UCSD-AML1 (cell line): ENCODE measurements around the gene ROGDI.
A peak's percentile ranks its signal among the peaks of the same experiment; 100 is the strongest.

ENCODE experiments used
- DNase-seq: peaks from one replicate; lab custom pipeline; 2025; ENCODE audit not compliant: unreplicated experiment; lab: John Stamatoyannopoulos, UW

ROGDI gene

DNA sequence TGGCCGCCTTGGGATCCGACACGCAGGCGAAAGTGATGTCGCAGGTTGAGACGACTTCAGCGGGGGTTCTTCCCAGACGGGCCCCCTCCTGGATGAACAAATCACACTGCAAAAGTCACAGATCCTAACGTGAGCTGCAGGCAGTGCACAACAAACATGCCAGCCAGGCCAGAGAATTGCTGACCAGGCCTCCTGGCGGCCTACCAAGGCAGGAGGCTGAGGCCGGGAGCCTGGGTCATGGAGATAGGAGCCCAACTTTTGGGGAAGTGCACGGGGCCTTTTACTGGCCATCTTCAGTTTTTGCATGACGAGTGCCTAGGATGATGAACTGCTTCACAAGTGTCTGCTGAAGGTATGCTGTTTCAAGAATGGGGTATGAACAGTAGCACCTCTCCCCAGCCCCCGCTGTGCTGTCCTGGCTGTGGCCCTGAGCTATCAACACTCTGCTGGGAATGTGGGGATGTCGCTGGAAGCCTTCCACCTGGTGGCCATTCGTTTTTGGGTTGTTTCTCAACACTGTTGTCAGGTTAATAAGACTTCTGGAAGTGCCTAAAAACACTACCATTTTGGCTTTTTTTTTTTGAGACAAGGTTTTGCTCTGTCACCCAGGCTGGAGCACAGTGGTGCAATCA lies 12.2 kb upstream of the ROGDI start:
- no peak for DNase-seq

DNA sequence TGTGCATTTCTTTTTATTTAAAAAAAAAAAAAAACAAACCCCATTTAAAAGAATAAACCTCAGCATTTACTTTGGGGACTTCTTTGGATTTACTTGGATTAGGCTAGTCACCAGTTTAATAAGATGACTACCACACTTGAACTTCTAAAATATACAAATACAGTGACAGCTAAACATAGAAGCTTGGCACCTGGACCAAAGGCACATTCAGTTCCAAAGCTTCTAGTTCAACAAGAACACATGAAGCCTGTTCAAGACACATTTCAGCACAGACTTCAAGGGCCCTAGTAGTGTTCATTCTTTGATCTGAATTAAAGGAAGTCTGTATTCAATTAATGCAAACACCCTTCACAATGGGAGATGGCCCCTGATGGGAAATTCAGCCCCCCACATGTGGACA lies 11.6 kb upstream of the ROGDI start:
- DNase-seq: no peak

DNA sequence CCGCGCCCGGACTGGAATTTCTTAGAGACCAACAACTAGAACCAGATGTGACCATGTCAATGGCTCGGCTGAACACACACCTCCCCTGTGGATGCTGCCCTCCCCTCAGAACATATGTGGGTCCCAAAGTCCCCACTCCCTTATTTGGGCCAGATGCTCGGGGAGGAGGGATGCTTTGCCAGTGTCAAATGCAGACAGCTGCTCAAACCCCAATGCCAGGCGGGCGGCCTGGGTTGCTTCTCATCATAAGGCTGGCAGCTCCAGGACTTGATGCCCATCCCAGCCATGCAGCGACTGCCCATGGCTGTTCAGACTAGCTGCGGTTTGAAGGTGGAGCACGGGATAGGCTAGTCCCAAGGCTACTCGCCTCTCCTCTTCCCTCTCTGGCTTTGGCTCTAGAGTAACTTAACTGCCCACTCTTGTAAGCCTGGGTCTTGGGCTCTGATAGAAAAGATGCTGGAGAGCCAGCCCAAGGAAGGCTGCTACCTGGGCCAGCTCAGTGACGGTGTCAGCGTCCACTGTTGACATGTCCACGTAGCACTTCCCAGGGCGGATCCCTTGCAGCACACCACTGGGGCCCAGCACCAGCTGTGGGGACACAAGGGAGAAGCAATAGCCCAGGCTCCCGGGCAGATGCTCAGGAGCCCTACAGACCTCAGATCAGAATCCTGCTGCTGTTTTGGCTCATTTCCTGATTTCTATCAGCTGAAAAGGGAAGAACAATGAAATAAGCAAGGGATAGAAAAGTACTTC lies 11.0 kb upstream of the ROGDI start:
- DNase-seq: no peak

DNA sequence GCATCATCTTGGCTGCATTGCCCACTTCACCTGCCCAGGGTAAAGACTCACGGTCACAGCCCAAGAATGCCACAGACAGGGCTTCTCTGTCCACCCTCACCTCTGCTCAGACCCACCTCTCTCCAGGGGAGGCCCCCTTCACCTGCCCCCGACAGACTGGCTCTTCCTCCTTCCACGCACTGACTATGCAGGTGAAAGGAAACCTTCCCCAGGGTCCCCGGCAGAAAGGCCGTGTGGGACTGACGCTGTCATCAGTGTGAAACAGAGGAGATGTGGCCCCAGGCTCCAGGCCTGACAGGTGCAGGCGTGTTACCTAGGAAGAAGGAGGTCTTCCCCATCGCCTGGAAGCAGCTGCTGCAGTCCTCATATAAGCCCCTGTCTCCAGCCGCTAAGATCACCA lies 9.3 kb upstream of the ROGDI start:
- no peak for DNase-seq

DNA sequence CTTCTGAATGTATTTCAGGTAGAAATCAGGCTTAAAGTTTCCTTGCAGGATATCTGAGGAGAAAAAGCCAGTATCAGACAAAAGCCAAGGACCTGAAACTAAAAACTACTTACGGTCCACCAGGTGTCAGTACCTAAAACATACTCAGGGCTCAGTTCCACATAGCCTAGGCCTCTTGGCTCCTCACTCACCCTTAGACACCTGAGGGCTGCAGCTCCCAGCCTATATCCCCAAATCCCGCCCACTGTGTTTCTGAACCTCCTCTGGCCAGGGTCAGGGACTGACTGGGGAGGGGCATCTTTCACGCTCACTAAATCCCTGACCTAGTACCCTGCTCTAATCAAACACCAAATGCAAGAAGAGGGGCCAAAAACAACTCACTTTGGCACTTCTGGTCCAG lies 8.8 kb upstream of the ROGDI start:
- DNase-seq: no peak

- DNase-seq: no peak
These were observed 3.8 kb upstream of the ROGDI start for GRCh38 chr16:4806280-4806679.

GRCh38 chr16:4805231-4805630 lies 2.8 kb upstream of the ROGDI start:
- DNase-seq: no peak

DNA sequence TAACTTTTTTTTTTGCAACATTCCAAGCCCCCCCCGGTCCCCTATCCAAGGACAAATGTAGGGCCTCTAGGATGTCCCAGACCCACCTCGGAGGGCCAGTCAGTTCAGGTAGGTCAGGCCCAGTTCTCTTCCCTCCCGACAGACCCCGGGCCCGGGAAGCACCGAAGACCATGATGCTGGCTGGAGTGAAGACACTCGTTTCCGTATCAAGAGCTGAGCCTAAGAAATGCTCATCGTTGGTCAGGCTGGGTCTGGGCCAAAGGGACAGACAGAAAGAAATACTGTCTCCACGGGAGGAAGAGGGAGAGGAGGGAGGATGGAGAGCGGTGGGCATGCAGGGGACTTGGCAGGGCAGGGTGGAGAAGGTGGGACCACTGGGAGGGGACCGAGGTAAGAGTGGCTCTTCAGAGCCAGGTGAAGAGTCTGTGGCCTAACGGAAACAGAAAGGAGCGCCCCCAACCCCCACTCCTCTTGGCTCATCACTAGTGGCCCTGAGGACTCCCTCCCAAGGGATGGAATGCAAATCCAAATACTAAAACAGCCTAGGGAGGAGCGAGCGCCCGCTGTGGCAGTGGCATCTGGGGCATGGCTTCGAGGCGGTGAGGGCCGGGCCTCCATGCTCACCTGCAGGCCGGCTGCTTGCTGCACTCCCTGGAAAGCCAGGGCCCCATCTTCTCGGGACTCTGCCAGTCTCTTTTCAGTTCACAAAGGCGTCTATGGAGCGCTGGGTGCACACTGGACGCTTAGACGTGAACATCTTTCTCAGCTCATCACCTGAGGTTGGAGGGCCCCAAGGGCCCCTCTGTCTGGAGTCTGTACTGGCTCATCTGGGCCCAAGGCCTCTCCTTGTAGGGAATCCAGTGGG lies 1.7 kb upstream of the ROGDI start:
- DNase-seq: no peak

- DNase-seq: no peak
These were observed 990 bp upstream of the ROGDI start for GRCh38 chr16:4803401-4803844.

- DNase-seq: peak; percentile 93
These were observed 340 bp upstream of the ROGDI start for GRCh38 chr16:4802659-4803287.

DNA sequence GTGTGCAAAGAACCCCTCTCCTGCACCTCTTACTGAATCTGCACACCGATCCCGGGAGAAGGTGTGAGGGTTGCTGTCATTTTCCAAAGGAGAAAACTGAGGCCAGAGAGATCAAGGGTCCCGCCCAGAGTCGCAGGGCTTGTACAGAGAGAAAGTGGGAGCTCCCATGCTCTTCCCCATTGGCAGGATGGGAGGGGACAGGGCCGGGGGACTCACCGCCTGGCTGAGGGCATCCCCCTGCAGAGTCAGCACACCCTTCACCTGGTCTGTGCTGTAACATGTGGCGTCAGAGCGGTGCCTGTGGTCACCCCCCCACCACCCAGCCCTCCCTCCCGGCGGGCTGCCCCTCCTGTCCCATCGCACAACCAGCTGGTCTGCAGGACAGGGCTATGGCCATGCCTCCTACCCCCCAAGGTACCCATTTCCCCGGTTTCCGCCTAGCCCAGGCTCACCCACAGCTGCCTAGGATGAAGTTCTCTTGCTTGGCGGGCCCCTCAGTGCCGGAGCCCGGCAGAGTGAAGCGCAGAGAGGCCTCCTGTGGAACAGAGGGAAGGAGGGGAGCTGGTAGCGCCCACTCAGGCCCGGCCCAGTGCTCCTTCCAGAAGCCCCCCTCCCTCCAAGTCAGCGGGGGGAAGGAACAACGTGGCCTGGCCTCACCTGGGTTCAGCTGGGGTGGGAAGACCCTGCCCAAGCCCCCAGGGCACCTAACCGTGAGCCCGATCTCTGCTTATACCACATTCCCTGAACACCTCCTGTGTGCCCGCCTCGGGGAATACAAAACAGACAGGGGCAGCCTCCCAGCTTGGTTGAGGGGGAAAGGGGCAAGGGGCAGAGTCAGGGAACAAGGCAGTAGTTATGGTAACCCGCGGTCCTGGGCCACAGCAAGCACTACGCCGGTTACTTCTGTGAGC lies 1.1 kb downstream of the ROGDI start:
- no peak for DNase-seq

DNA sequence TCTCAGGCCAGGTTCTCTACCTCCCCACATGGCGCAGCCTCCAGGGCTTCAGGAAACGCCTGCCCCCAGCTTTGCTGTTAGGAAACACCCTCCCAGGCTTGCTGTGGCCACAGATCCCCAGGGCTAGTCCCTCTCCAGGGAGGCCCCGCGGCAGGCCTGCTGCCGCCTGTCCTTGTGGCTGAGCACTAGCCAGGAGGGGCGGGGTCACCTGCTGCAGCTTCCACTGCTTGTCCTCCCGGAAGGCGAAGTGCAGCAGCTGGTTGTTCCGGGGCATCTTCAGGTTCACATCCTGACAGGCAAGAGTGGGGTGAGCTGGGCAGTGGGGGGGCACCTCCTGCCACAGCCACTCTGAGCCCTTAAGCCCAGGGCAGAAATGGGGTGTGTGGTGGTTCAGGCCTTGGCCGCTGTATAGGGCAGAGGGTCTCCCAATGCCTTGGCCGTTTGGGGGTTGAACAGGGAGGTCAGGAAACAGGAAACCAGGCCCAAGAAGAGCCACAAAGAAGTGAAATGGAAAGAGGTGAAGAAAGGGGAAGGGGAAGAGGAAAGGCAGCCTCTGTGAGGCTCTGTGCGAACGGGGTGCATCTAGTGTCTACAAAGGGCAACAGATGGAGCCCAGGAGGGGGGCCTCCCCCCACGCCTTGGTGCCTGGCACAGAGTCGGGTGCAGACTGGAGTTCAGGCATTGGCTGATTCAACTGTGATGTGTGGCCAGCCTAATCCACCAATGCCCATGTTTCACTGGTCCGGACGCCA lies 2.0 kb downstream of the ROGDI start:
- peak; percentile 83 for DNase-seq

DNA sequence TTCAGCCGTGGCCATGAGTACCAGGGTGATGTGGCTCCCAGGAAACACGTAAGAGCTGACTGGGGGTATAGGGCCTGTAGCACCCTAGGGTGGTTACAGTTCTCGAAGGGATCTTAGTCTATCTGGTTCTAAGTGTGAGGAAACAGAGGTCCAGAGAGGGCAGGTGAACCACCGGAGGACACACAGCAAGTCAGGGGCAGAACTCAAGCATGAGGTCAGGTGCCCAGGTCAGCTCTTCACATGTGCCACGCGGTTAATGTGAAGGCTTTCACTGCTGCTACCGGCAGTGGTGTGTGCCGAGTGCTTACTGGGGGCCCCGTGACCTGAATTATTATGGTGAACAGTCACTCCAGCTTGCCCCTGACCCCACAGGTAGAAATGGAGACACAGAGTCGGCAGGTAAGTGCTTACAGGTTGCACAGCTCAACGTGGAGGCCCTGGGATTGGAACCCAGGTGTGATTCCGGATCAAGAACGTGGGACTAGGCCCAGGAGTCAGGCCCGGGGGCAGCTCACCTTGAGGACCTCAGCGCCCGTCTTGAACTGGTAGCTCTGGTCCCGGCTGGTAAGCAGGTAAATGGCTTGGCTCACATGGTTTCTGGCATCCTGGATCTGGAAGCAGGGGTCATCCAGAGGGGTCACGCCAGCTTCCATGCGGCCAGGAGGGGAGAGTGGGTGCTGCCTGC lies 3.1 kb downstream of the ROGDI start:
- no peak for DNase-seq

- no peak for DNase-seq
These were observed 4.0 kb downstream of the ROGDI start for GRCh38 chr16:4798456-4798855.

- no peak for DNase-seq
These were observed 4.6 kb downstream of the ROGDI start for GRCh38 chr16:4797805-4798252.

- DNase-seq: no peak
These were observed 5.2 kb downstream of the ROGDI start for GRCh38 chr16:4796982-4797804.

GRCh38 chr16:4795828-4796572 lies 6.4 kb downstream of the ROGDI start:
- no peak for DNase-seq
